Vagina (tissue), 2 donors: ENCODE results near the gene MYRIP. TPM values are rescaled to one million over a fixed set of nuclear protein-coding genes. Genes with fewer than 3 reads are reported as not detected.

Source experiments
- DNase-seq, 2 donors: peaks; one replicate each; pipeline ENCODE4 v3.0.0-alpha.2; 2017; ENCODE audit errors: extremely low spot score in 2 of 2
- H3K27ac ChIP-seq: fragments of 200-600 bp; sonication (generic); one replicate; pipeline ENCODE4 v1.5.1; 2019
- H3K27me3 ChIP-seq: fragments of 200-600 bp; sonication (generic); one replicate; pipeline ENCODE4 v1.5.1; 2019
- H3K36me3 ChIP-seq, 2 donors: fragments of 200-600 bp; sonication (generic); one replicate each; pipeline ENCODE4 v1.5.1; 2017 to 2019
- H3K4me1 ChIP-seq: fragments of 200-600 bp; sonication (generic); one replicate; pipeline ENCODE4 v1.5.1; 2019
- H3K4me3 ChIP-seq, 2 donors: fragments of 200-600 bp; sonication (generic); 1 replicate in 1 of 2; 2 replicates in 1 of 2; pipeline ENCODE4 v1.5.1; 2016 to 2019
- H3K9me3 ChIP-seq: fragments of 200-600 bp; sonication (generic); one replicate; pipeline ENCODE4 v1.5.1; 2019
- POLR2A ChIP-seq, 2 donors: fragments of 450-650 bp; IDR thresholded peaks; one replicate each; pipeline ENCODE4 v1.6.1; 2017; ENCODE audit warnings: antibody characterized with exemption in 2 of 2, mild to moderate bottlenecking in 2 of 2, moderate library complexity in 2 of 2
- POLR2AphosphoS5 ChIP-seq, 2 donors: sonication (generic); formaldehyde crosslinking; IDR thresholded peaks; one replicate each; pipeline ENCODE4 v1.9.0; 2017; ENCODE audit warnings: antibody characterized with exemption in 2 of 2, mild to moderate bottlenecking in 2 of 2, low read depth in 1 of 2; ENCODE audit not compliant: insufficient read depth in 1 of 2
- intact Hi-C: fragments of 100-400 bp; cut with DNase I; formaldehyde crosslinking; loops from one replicate; pipeline ENCODE4 v1.15.1; 2023
- total RNA-seq: library from RNA; depleted of rRNA; stranded (reverse); fragments of >200 nt; gene quantifications from one replicate; pipeline ENCODE4 v1.2.3, GENCODE V29; 2016
- TF ChIP-seq, protein P1 (sequence below), 3 experiments: fragments of 450-650 bp in 2 of 3; fragments of 200-600 bp in 1 of 3; sonication (generic) in 1 of 3; IDR thresholded peaks; one replicate each; pipeline ENCODE4 v1.5.1; 2017 to 2019; ENCODE audit warnings: antibody characterized with exemption in 3 of 3, mild to moderate bottlenecking in 2 of 3, moderate library complexity in 2 of 3

The MYRIP gene
- total RNA-seq, 1 donor from 2014 or later: 7.4 TPM

DNA sequence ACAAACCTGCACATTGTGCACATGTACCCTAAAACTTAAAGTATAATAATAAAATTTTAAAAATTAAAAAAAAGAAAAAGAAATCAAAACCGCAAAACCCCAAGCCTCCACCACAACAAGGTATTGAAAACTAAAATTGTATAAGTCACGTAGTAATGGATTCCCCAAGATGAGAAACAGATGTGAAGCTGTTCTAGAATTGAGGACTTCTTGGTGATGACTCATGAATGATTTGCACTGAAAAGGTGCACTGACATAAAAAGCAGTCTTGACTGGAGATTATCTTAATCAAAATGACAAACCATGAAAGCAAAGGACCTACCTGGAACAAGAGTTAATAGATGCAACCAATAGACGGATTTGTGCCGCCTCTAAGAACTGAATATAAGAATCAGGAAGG is 225.8 kb downstream of the MYRIP start:
- Histone ChIP-seq H3K27ac (no peak overlapping the region), H3K36me3 (no peaks in the 10 kb centered on the region), H3K27me3 (no peaks in the 10 kb centered on the region), H3K4me1 (no peaks in the 10 kb centered on the region), H3K9me3 (no peaks in the 10 kb centered on the region), H3K4me3 (no peak overlapping the region)
- intact Hi-C loops: no loop called here
- TF ChIP-seq POLR2A (IDR thresholded peaks at IDR 0.05) (no peak), POLR2AphosphoS5 (IDR thresholded peaks at IDR 0.05; ENCODE audit: insufficient read depth in 1 of 2, low read depth in 1 of 2) (no peak)
- DNase-seq: no peak

DNA sequence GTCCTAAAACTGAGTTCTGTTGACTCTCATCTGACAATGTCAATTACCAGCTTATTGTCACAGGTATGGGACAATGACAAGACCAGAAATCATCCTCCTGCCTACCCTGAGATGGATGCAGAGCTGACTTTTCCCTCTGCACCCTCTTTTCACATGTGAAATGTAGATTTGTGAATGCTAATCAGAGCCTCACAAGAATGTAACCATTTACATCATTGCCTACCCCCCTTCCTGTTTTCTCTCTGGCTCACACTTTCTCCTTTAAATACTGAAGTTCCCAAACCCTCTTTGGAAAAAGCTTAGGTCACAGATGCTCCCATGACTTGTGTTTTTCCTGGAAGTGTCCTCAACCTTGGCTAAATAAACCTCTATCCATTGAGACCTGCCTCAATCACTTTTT is 228.2 kb downstream of the MYRIP start:
- Histone ChIP-seq H3K9me3 (no peaks in the 10 kb centered on the region), H3K27me3 (no peaks in the 10 kb centered on the region), H3K27ac (no peak overlapping the region), H3K4me1 (no peaks in the 10 kb centered on the region), H3K4me3 (no peak overlapping the region), H3K36me3 (no peaks in the 10 kb centered on the region)
- TF ChIP-seq POLR2A (IDR thresholded peaks at IDR 0.05) (no peak), POLR2AphosphoS5 (IDR thresholded peaks at IDR 0.05; ENCODE audit: insufficient read depth in 1 of 2, low read depth in 1 of 2) (no peak)
- TF ChIP-seq, protein P1, sequence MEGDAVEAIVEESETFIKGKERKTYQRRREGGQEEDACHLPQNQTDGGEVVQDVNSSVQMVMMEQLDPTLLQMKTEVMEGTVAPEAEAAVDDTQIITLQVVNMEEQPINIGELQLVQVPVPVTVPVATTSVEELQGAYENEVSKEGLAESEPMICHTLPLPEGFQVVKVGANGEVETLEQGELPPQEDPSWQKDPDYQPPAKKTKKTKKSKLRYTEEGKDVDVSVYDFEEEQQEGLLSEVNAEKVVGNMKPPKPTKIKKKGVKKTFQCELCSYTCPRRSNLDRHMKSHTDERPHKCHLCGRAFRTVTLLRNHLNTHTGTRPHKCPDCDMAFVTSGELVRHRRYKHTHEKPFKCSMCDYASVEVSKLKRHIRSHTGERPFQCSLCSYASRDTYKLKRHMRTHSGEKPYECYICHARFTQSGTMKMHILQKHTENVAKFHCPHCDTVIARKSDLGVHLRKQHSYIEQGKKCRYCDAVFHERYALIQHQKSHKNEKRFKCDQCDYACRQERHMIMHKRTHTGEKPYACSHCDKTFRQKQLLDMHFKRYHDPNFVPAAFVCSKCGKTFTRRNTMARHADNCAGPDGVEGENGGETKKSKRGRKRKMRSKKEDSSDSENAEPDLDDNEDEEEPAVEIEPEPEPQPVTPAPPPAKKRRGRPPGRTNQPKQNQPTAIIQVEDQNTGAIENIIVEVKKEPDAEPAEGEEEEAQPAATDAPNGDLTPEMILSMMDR (IDR thresholded peaks at IDR 0.05): no peak
- no peak for DNase-seq
- intact Hi-C loops: no loop called here

DNA sequence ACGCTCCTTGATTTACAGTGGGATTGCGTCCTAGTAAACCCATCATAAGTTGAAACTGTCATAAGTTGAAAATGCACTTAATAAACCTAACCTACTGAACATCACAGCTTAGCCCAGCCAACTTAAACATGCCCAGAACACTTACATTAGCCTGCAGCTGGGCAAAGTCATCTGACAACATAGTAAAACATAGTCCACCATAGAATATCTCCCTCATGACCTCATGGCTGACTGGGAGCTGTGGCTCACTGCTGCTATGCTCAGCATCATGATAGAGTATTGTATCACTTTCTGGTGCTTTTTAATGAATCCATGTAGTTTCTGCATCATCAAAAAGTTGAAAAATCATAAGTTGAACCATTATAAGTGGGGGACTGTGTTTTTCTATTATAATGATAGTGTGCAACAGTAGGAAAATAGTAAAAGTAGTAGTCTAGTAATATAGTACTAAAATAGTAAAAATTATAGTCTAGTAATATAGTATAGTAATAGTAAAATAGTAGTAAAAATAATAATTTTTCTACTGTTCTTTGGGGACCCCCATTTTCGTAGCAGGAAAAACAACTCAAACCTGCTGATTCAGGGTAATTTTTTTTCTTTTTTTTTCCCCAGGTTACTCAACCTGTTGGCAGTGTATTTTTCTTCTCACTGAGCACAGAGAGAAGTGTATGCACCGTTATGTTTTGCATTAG is 233.5 kb downstream of the MYRIP start:
- no peaks in the 10 kb centered on the region for H3K4me1 ChIP-seq
- DNase-seq: no peak
- no peaks in the 10 kb centered on the region for H3K36me3 ChIP-seq
- intact Hi-C loops: no loop called here
- H3K9me3 ChIP-seq: no peaks in the 10 kb centered on the region
- H3K27me3 ChIP-seq: no peaks in the 10 kb centered on the region
- H3K27ac ChIP-seq: no peak overlapping the region
- TF ChIP-seq POLR2AphosphoS5 (IDR thresholded peaks at IDR 0.05; ENCODE audit: insufficient read depth in 1 of 2, low read depth in 1 of 2) (no peak), POLR2A (IDR thresholded peaks at IDR 0.05) (no peak)
- TF ChIP-seq, protein P1 (IDR thresholded peaks at IDR 0.05): no peak
- no peak overlapping the region for H3K4me3 ChIP-seq

DNA sequence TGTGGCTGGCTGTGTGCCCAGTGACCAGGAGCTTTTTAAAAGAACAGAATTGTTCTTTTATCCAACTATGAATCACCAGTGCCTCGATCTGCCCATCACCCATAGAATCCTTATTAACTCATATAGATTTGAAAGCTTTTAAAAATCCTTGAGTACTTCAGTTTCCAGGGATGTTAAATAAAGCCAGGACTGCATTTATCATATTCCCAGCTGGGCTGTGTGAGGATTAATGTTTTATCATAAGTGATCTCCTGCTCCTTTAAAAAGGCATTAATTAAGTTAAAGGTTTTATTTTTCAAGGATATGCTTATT is 234.0 kb downstream of the MYRIP start:
- no peak overlapping the region for H3K4me3 ChIP-seq
- H3K27ac ChIP-seq: no peak overlapping the region
- H3K9me3 ChIP-seq: no peaks in the 10 kb centered on the region
- intact Hi-C loops: no loop called here
- H3K4me1 ChIP-seq: no peaks in the 10 kb centered on the region
- TF ChIP-seq POLR2AphosphoS5 (IDR thresholded peaks at IDR 0.05; ENCODE audit: insufficient read depth in 1 of 2, low read depth in 1 of 2): no peak
- TF ChIP-seq, protein P1 (IDR thresholded peaks at IDR 0.05): no peak
- no peak for TF ChIP-seq POLR2A (IDR thresholded peaks at IDR 0.05)
- H3K27me3 ChIP-seq: no peaks in the 10 kb centered on the region
- DNase-seq: no peak
- H3K36me3 ChIP-seq: no peaks in the 10 kb centered on the region

DNA sequence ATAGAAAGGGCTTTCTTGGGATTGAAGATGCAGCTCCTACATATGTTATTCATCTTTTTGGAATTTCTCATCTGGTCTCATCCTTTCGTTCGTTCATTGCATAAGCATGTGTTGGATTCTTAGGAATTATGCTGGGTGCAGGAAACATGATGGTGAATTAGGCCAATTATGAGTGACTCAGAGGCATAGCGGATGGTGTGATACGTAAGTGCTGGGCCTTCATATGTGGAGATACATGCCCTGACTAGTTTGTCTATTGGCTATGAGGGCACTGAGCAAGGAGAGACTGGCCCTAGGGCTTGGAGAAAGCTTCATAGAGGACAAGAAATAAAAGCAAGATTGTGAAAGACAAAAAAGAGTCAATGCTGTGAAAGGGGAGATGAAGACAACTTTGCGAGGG is 235.1 kb downstream of the MYRIP start:
- no peak for TF ChIP-seq POLR2AphosphoS5 (IDR thresholded peaks at IDR 0.05; ENCODE audit: insufficient read depth in 1 of 2, low read depth in 1 of 2)
- TF ChIP-seq POLR2A (IDR thresholded peaks at IDR 0.05): no peak
- TF ChIP-seq, protein P1 (IDR thresholded peaks at IDR 0.05): no peak
- H3K27me3 ChIP-seq: no peaks in the 10 kb centered on the region
- H3K4me1 ChIP-seq: no peaks in the 10 kb centered on the region
- no peak overlapping the region for H3K27ac ChIP-seq
- no peak overlapping the region for H3K4me3 ChIP-seq
- no peaks in the 10 kb centered on the region for H3K9me3 ChIP-seq
- intact Hi-C loops: no loop called here
- H3K36me3 ChIP-seq: no peaks in the 10 kb centered on the region
- no peak for DNase-seq
